GM13976 (cell line): ENCODE measurements around the gene GIGYF1.

Experiments
- DNase-seq: peaks from one replicate; pipeline ENCODE4 v3.0.0; 2012; ENCODE audit warnings: low spot score
- CTCF ChIP-seq: IDR thresholded peaks from 2 replicates; pipeline ENCODE4 v1.5.1; 2012; ENCODE audit warnings: borderline replicate concordance, mild to moderate bottlenecking; ENCODE audit not compliant: insufficient read depth; ENCODE audit errors: extremely low read depth, missing control alignments, control extremely low read depth
- in situ Hi-C: fragments of 300-500 bp; cut with MboI; formaldehyde crosslinking; loops from one replicate; pipeline ENCODE4 v1.12.0; 2022; ENCODE audit warnings: low sequenced_read_pairs, mixed read lengths, inconsistent platforms; ENCODE audit not compliant: unreplicated experiment

GIGYF1 gene

GRCh38 chr7:100687751-100688300 lies 6.2 kb downstream of the GIGYF1 start:
- no peak for DNase-seq
- in situ Hi-C loops, result no loop called here
- TF ChIP-seq CTCF, result no peak

GRCh38 chr7:100687261-100687660 lies 6.8 kb downstream of the GIGYF1 start:
- DNase-seq, result no peak
- in situ Hi-C loops, result no loop called here
- TF ChIP-seq CTCF, result no peak

GRCh38 chr7:100686822-100687211 lies 7.2 kb downstream of the GIGYF1 start:
- DNase-seq, result no peak
- no peak for TF ChIP-seq CTCF
- in situ Hi-C loops, result no loop called here

- in situ Hi-C loops, result no loop called here
- TF ChIP-seq CTCF, result no peak
- no peak for DNase-seq
Measured at GRCh38 chr7:100686201-100686821, 7.7 kb downstream of the GIGYF1 start.

- in situ Hi-C loops, result no loop called here
- TF ChIP-seq CTCF, result no peak
- DNase-seq, result no peak
Measured at GRCh38 chr7:100685631-100686145, 8.4 kb downstream of the GIGYF1 start.

- in situ Hi-C loops, result no loop called here
- peak; percentile 26 for DNase-seq
- no peak for TF ChIP-seq CTCF
Measured at GRCh38 chr7:100685049-100685605, 8.9 kb downstream of the GIGYF1 start.
